SK-N-SH (cell line): ENCODE data around the gene SYNE3.

ENCODE experiments used
- CTCF ChIP-seq: fragments of 200-600 bp; sonication (generic); IDR thresholded peaks from 2 replicates; pipeline ENCODE4 v1.6.1; 2017; ENCODE audit warnings: antibody characterized with exemption, mild to moderate bottlenecking, moderate library complexity
- FOXJ3 ChIP-seq: sonication (generic); formaldehyde crosslinking; IDR thresholded peaks from 2 replicates; pipeline ENCODE4 v1.5.1; 2020; ENCODE audit warnings: mild to moderate bottlenecking, missing genetic modification reagents
- SMC3 ChIP-seq: IDR thresholded peaks from 2 replicates; pipeline ENCODE4 v1.6.1; 2012; ENCODE audit warnings: low read depth, low read length, improper control_type of control experiment

DNA sequence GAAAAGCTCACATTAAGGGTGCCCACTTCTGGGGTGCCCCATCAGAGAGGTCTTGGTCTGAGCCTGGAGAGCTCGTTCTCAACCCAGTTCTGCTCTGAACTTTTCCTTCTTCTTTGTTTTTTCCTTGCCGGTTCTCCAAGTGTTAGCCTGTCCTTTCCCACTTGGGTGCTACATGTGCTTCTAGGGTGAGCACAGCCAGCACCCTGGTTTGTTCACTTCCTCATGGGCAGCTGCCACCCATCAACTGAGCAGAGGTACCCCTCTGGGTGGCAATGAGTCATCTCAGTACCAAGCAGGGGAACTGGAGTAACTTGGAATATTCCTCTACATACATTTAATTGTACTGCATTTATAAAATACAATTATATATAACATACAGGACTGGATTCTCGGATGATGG is 3.9 kb upstream of the SYNE3 start:
- TF ChIP-seq FOXJ3 (CRISPR knock-in tag): no peak
- no peak for TF ChIP-seq SMC3
- TF ChIP-seq CTCF: no peak
